OCI-LY3 (cell line): ENCODE data around the gene ABCA10.

Experiments used
- EZH2phosphoT487 ChIP-seq: fragments of 200-600 bp; shearing (Covaris generic); IDR thresholded peaks from 2 replicates; pipeline ENCODE4 v1.6.1; 2018; ENCODE audit warnings: antibody characterized with exemption, mixed run types, low read depth
- TF ChIP-seq, protein P1 (sequence below): fragments of 200-600, 300-600 bp; sonication (generic); IDR thresholded peaks from 2 replicates; pipeline ENCODE4 v1.5.1; 2014; ENCODE audit warnings: antibody characterized with exemption, low read length, low read depth

DNA sequence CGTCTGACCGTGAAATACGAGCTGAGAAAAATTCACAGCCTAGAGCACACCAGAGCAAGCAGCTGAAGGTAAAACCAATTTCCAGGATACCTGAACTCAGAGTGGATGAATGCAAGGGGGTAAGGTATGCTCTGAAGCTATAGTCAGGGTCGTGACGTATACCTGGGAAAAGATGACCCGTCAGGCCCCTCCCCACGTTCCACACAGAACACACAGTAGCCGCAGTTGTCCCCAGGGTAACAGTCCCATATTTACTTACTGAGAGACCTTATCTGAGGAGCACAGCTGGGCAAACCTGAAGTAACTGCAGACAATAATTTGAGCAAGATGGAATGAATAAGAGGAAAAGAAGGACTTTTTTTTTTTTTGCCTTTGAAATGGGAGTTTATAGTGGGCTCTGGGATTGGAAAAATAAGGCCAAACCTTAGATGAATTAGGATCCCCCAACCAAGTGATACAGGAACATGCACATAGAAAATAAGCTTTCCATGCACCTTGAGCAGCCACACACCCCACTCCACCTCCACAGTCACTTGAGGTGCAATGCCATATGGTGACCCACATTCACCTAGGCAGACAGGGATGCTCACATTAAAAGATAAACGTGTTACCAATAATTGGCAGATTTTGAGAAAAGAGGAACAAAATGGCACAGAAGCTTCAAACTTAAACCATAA, 124.9 kb downstream of the ABCA10 start:
- TF ChIP-seq, protein P1, sequence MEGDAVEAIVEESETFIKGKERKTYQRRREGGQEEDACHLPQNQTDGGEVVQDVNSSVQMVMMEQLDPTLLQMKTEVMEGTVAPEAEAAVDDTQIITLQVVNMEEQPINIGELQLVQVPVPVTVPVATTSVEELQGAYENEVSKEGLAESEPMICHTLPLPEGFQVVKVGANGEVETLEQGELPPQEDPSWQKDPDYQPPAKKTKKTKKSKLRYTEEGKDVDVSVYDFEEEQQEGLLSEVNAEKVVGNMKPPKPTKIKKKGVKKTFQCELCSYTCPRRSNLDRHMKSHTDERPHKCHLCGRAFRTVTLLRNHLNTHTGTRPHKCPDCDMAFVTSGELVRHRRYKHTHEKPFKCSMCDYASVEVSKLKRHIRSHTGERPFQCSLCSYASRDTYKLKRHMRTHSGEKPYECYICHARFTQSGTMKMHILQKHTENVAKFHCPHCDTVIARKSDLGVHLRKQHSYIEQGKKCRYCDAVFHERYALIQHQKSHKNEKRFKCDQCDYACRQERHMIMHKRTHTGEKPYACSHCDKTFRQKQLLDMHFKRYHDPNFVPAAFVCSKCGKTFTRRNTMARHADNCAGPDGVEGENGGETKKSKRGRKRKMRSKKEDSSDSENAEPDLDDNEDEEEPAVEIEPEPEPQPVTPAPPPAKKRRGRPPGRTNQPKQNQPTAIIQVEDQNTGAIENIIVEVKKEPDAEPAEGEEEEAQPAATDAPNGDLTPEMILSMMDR: no peak
- no peak for TF ChIP-seq EZH2phosphoT487
